ENCODE results near the gene PIGK.

PIGK gene

GRCh38 chr1:77146270-77146669 lies 73.0 kb downstream of the PIGK start:
- no peak for TF ChIP-seq CTCF (IDR thresholded peaks at IDR 0.05; ENCODE audit: control insufficient read depth, insufficient read depth, low read depth, low read length, missing control alignments)
- no peak for DNase-seq (ENCODE audit: low read depth)
- H3K4me3 ChIP-seq (ENCODE audit: control insufficient read depth, low read depth, low read length) = no peak overlapping the region

GRCh38 chr1:77143529-77144121 lies 75.6 kb downstream of the PIGK start:
- DNase-seq (ENCODE audit: low read depth) = no peak
- TF ChIP-seq CTCF (IDR thresholded peaks at IDR 0.05; ENCODE audit: control insufficient read depth, insufficient read depth, low read depth, low read length, missing control alignments) = peak; percentile 16
- H3K4me3 ChIP-seq (ENCODE audit: control insufficient read depth, low read depth, low read length) = no peak overlapping the region

DNA sequence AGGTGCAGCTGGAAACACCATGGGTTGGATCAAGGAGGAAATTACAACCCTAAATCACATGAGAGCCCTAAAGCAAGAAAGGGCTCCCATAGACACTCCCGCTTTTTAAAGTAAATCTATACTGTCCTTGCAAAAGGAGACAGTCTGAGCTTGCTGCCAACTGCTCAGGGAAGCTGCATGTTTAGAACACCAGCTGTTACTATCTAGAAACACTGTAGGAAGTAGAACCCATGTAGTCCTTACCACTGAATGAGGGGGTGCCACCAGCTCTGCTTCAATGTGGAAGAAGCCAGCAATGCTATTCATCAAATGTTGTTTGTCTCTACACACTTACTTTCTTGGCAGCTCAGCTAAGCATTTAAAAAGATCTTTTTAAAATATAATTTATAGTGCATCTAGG lies 79.8 kb downstream of the PIGK start:
- no peak overlapping the region for H3K4me3 ChIP-seq (ENCODE audit: control insufficient read depth, low read depth, low read length)
- no peak for DNase-seq (ENCODE audit: low read depth)
- no peak for TF ChIP-seq CTCF (IDR thresholded peaks at IDR 0.05; ENCODE audit: control insufficient read depth, insufficient read depth, low read depth, low read length, missing control alignments)

- no peak overlapping the region for H3K4me3 ChIP-seq (ENCODE audit: control insufficient read depth, low read depth, low read length)
- DNase-seq (ENCODE audit: low read depth) = no peak
- TF ChIP-seq CTCF (IDR thresholded peaks at IDR 0.05; ENCODE audit: control insufficient read depth, insufficient read depth, low read depth, low read length, missing control alignments) = no peak
Measured at GRCh38 chr1:77134359-77134758, 84.9 kb downstream of the PIGK start.

- no peak overlapping the region for H3K4me3 ChIP-seq (ENCODE audit: control insufficient read depth, low read depth, low read length)
- TF ChIP-seq CTCF (IDR thresholded peaks at IDR 0.05; ENCODE audit: control insufficient read depth, insufficient read depth, low read depth, low read length, missing control alignments) = no peak
- no peak for DNase-seq (ENCODE audit: low read depth)
Measured at GRCh38 chr1:77133731-77134358, 85.4 kb downstream of the PIGK start.

DNA sequence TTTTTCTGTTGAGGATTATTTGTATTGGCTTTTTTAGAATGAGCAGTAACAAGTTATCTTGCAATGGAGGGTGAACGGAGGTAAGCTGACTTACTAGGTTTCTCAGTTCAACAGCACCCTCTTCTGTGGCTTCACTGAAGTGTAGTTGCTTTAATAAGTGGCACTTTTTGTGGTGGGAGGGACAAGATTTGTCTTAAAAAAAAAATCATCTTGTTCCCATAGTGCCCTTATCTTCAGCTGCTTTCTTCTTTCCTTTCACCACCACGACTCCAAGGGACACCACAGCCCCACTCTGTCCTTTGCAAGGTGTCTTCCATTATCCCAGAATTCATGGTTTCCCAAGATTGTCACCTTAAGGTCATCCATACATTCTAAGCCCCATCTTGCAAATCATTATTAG lies 92.9 kb downstream of the PIGK start:
- peak; percentile 78 for TF ChIP-seq CTCF (IDR thresholded peaks at IDR 0.05; ENCODE audit: control insufficient read depth, insufficient read depth, low read depth, low read length, missing control alignments)
- peak; percentile 59 for DNase-seq (ENCODE audit: low read depth)
- no peak overlapping the region for H3K4me3 ChIP-seq (ENCODE audit: control insufficient read depth, low read depth, low read length)

Data from AG09309 (cell line).